Peyer's patch (tissue), 4 donors: ENCODE results near the gene MAN1A2. TPM values are rescaled to one million over a fixed set of nuclear protein-coding genes. Genes with fewer than 3 reads are reported as not detected.

Experiments
- DNase-seq, 3 donors: peaks; one replicate each; pipeline ENCODE4 v3.0.0-alpha.2; 2017 to 2019
- H3K27ac ChIP-seq, 4 donors: fragments of 200-600 bp; sonication (generic); one replicate each; pipeline ENCODE4 v1.5.1; 2016 to 2019
- H3K27me3 ChIP-seq, 2 donors: fragments of 200-600 bp; sonication (generic); one replicate each; pipeline ENCODE4 v1.5.1; 2019
- H3K36me3 ChIP-seq, 3 donors: fragments of 200-600 bp; sonication (generic); one replicate each; pipeline ENCODE4 v1.5.1; 2016 to 2019
- H3K4me1 ChIP-seq, 4 donors: fragments of 200-600 bp; sonication (generic); one replicate each; pipeline ENCODE4 v1.5.1; 2016 to 2019
- H3K4me3 ChIP-seq, 4 donors: fragments of 200-600 bp; sonication (generic); 1 replicate in 3 of 4; 2 replicates in 1 of 4; pipeline ENCODE4 v1.5.1; 2016 to 2019; ENCODE audit warnings: mild to moderate bottlenecking in 1 of 4
- H3K9me3 ChIP-seq, 4 donors: fragments of 200-600 bp; sonication (generic); one replicate each; pipeline ENCODE4 v1.5.1; 2016 to 2019; ENCODE audit warnings: mild to moderate bottlenecking in 1 of 4
- POLR2A ChIP-seq, 2 donors: fragments of 450-650 bp; IDR thresholded peaks; one replicate each; pipeline ENCODE4 v1.5.1; 2017; ENCODE audit warnings: antibody characterized with exemption in 2 of 2, mild to moderate bottlenecking in 2 of 2, moderate library complexity in 2 of 2
- total RNA-seq, 4 donors: library from RNA; depleted of rRNA; stranded (reverse); fragments of >200 nt; gene quantifications; one replicate each; pipeline ENCODE4 v1.1.0, GENCODE V29; 2016
- TF ChIP-seq, protein P1 (sequence below), 6 experiments: fragments of 450-650 bp in 4 of 6; fragments of 200-600 bp in 2 of 6; sonication (generic) in 1 of 6; IDR thresholded peaks; one replicate each; pipeline ENCODE4 v1.5.1; 2017 to 2019; ENCODE audit warnings: antibody characterized with exemption in 6 of 6, mild to moderate bottlenecking in 3 of 6, moderate library complexity in 1 of 6

MAN1A2 gene
- total RNA-seq, 4 donors from 2014 or later, result 43.2 to 53.8 (median 49.4) TPM

DNA sequence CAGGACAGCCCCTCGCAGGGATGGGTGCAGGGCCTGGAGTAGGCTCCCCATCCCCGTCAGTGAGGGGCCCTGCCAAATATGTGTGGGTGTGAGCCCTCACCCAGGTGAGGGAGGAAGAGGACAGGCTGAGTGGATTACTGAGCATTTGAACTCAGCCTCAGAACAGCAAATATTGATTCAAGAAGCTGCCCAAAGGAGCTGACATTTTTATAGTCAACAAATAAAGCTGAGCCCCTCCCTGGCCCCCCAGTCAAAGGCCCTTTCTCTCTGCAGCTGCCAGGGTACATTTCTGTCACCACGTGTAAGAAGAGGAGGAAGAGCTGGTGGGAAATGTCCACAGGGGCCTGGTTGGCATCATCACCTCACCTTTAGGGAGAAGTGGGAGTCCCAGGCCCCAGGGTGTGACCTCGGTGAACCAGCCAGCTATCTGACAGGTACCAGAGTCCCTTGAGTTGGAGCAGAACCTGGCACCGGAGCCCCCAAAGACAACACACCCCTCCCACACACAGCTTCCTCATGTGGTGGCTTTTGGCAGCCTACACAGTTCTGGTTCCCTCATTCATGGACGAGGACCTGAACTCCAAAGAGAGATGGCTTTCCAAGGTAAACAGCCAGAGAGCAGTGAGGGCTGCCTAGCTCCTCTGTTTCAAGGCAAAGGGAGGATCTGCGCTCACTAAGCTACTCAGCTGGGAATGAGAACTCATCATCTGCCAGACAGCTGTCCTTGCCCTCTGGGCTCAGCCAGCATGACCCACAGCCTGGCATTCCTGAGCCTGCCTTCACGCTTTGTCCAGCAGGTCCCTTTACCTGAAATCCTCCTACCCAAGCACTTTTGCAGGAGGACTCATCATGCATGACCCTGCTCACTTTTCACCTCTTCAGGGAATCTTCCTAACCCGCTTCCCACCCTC is 195.6 kb downstream of the MAN1A2 start:
- TF ChIP-seq, protein P1, sequence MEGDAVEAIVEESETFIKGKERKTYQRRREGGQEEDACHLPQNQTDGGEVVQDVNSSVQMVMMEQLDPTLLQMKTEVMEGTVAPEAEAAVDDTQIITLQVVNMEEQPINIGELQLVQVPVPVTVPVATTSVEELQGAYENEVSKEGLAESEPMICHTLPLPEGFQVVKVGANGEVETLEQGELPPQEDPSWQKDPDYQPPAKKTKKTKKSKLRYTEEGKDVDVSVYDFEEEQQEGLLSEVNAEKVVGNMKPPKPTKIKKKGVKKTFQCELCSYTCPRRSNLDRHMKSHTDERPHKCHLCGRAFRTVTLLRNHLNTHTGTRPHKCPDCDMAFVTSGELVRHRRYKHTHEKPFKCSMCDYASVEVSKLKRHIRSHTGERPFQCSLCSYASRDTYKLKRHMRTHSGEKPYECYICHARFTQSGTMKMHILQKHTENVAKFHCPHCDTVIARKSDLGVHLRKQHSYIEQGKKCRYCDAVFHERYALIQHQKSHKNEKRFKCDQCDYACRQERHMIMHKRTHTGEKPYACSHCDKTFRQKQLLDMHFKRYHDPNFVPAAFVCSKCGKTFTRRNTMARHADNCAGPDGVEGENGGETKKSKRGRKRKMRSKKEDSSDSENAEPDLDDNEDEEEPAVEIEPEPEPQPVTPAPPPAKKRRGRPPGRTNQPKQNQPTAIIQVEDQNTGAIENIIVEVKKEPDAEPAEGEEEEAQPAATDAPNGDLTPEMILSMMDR (IDR thresholded peaks at IDR 0.05), result no peak
- no peak for TF ChIP-seq POLR2A (IDR thresholded peaks at IDR 0.05)
- DNase-seq, result no peak
- Histone ChIP-seq H3K36me3 (no peaks in the 10 kb centered on the region), H3K9me3 (no peaks in the 10 kb centered on the region), H3K27me3 (no peaks in the 10 kb centered on the region), H3K4me3 (no peak overlapping the region), H3K27ac (no peak overlapping the region), H3K4me1 (no peaks in the 10 kb centered on the region)

GRCh38 chr1:117563492-117563875 is 196.2 kb downstream of the MAN1A2 start:
- no peaks in the 10 kb centered on the region for H3K4me1 ChIP-seq
- no peak overlapping the region for H3K27ac ChIP-seq
- TF ChIP-seq, protein P1 (IDR thresholded peaks at IDR 0.05), result no peak
- TF ChIP-seq POLR2A (IDR thresholded peaks at IDR 0.05), result no peak
- no peaks in the 10 kb centered on the region for H3K27me3 ChIP-seq
- DNase-seq, result no peak
- H3K4me3 ChIP-seq, result no peak overlapping the region
- H3K36me3 ChIP-seq, result no peaks in the 10 kb centered on the region
- no peaks in the 10 kb centered on the region for H3K9me3 ChIP-seq

GRCh38 chr1:117564227-117565075 is 197.2 kb downstream of the MAN1A2 start:
- no peak for DNase-seq
- no peak overlapping the region for H3K27ac ChIP-seq
- TF ChIP-seq, protein P1 (IDR thresholded peaks at IDR 0.05), result no peak
- no peak for TF ChIP-seq POLR2A (IDR thresholded peaks at IDR 0.05)

DNA sequence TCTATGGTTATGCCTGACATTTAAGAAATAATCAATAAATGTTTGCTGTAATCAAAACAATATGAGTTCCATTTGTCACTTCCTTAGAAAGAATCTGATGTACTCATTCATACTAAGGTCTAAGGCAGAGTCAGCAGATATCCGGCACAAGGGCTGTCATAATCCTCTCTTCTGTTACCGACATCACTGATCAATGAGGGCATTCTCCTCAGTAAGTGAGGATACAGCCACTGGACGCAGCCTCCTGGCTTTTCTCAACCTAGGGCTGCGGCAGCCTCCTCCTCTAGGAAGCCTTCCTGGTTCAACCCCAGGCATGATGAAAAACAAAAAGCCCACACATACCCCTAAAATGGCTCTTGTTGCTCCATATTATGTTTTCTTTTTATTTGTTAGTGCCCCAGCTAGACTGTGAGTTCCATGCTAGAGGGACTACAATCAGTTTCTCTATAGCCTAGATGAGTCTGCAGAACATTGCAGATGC is 197.9 kb downstream of the MAN1A2 start:
- H3K9me3 ChIP-seq, result no peaks in the 10 kb centered on the region
- H3K27ac ChIP-seq, result no peak overlapping the region
- H3K4me1 ChIP-seq, result no peaks in the 10 kb centered on the region
- H3K27me3 ChIP-seq, result no peaks in the 10 kb centered on the region
- TF ChIP-seq, protein P1 (IDR thresholded peaks at IDR 0.05), result no peak
- TF ChIP-seq POLR2A (IDR thresholded peaks at IDR 0.05), result no peak
- H3K4me3 ChIP-seq, result no peak overlapping the region
- no peaks in the 10 kb centered on the region for H3K36me3 ChIP-seq
- DNase-seq, result no peak

More at GRCh38 chr1:117564227-117565075, 197.2 kb downstream of the MAN1A2 start:
- Histone ChIP-seq H3K9me3 (no peaks in the 10 kb centered on the region), H3K4me3 (no peak overlapping the region), H3K4me1 (no peaks in the 10 kb centered on the region), H3K36me3 (no peaks in the 10 kb centered on the region), H3K27me3 (no peaks in the 10 kb centered on the region)

- H3K27ac ChIP-seq, result no peak overlapping the region
- no peaks in the 10 kb centered on the region for H3K27me3 ChIP-seq
- H3K4me1 ChIP-seq, result no peaks in the 10 kb centered on the region
- H3K9me3 ChIP-seq, result no peaks in the 10 kb centered on the region
- DNase-seq, result no peak
- TF ChIP-seq, protein P1 (IDR thresholded peaks at IDR 0.05), result no peak
- no peak for TF ChIP-seq POLR2A (IDR thresholded peaks at IDR 0.05)
- no peak overlapping the region for H3K4me3 ChIP-seq
- H3K36me3 ChIP-seq, result no peaks in the 10 kb centered on the region
Observed at GRCh38 chr1:117565745-117566455, 198.7 kb downstream of the MAN1A2 start.
